HepG2 (cell line): ENCODE results near the gene FUT4. TPM values are rescaled to one million over a fixed set of nuclear protein-coding genes. Genes with fewer than 3 reads are reported as not detected.

ENCODE experiments used
- ATAC-seq: fragments of 200-7000 bp; cut with Tn5 transposase; 3 replicates; pipeline ENCODE4 v1.9.1; 2020; ENCODE audit warnings: mild to moderate bottlenecking, moderate library complexity
- BruUV-seq: library from RNA; stranded (reverse); fragments of 400-500 nt; replicated peaks from 2 replicates; lab custom pipeline; 2021; lab: Mats Ljungman, UMichigan
- CTCF ChIA-PET: fragments of 300-600 bp; formaldehyde crosslinking; extraction: SDS; loops from one replicate; lab custom pipeline; 2021; ENCODE audit warnings: low total read pairs, inconsistent platforms, low intra/inter-chr PET ratio; lab: Yijun Ruan, JAX
- POLR2A ChIA-PET: fragments of 350-600 bp; sonication (Branson Sonifier 250); formaldehyde crosslinking; loops from one replicate; lab custom pipeline; 2020; ENCODE audit warnings: antibody characterized with exemption, inconsistent platforms; lab: Yijun Ruan, JAX
- DNase-seq: peaks from one replicate; pipeline ENCODE4 v3.0.0-alpha.2; 2015; ENCODE audit warnings: low spot score
- FAIRE-seq: peaks from 3 replicates; lab custom pipeline; 2011; peaks lifted over from hg19 to GRCh38; lab: Jason Lieb, UNC
- H2AFZ ChIP-seq: one replicate; pipeline ENCODE4 v1.6.1; 2011; ENCODE audit warnings: low read length, inconsistent platforms
- H3K27ac ChIP-seq: fragments of 300-600 bp; 3 replicates; pipeline ENCODE4 v1.8.0; 2011; ENCODE audit warnings: mixed run types, mild to moderate bottlenecking, mixed read lengths, low read length, inconsistent platforms; ENCODE audit not compliant: insufficient read depth; ENCODE audit errors: extremely low read length
- H3K27me3 ChIP-seq, 2 experiments: fragments of 200-600 bp in 1 of 2; 2 replicates in 1 of 2; 3 replicates in 1 of 2; pipeline versions ENCODE4 v1.6.0 to v1.8.0; 2011; ENCODE audit warnings: low read length in 2 of 2, mild to moderate bottlenecking in 2 of 2, moderate library complexity in 2 of 2, inconsistent platforms in 1 of 2; ENCODE audit not compliant: insufficient read depth in 2 of 2, control insufficient read depth in 1 of 2
- H3K36me3 ChIP-seq, 2 experiments: fragments of 200-600 bp in 1 of 2; replicated peaks in 1 of 2; 2 replicates in 1 of 2; 3 replicates in 1 of 2; pipeline versions ENCODE4 v1.5.1 to v1.8.0; 2011; ENCODE audit warnings: low read length in 2 of 2, inconsistent platforms in 1 of 2; ENCODE audit not compliant: insufficient read depth in 2 of 2, control insufficient read depth in 1 of 2
- H3K4me1 ChIP-seq: 2 replicates; pipeline ENCODE4 v1.5.1; 2012; ENCODE audit warnings: low read length, inconsistent platforms; ENCODE audit not compliant: insufficient read depth
- H3K4me2 ChIP-seq: 2 replicates; pipeline ENCODE4 v1.6.0; 2011; ENCODE audit warnings: low read depth, low read length, inconsistent platforms
- H3K4me3 ChIP-seq, 3 experiments: fragments of 200-600 bp in 1 of 3; sonication (generic), shearing (Covaris generic) in 1 of 3; replicated peaks in 1 of 3; 2 replicates each; pipeline ENCODE4 v1.5.1; 2011 to 2016; ENCODE audit warnings: low read length in 3 of 3, inconsistent platforms in 2 of 3, low read depth in 2 of 3, mild to moderate bottlenecking in 2 of 3, control low read depth in 1 of 3, mixed read lengths in 1 of 3; ENCODE audit not compliant: insufficient read depth in 1 of 3
- H3K79me2 ChIP-seq: one replicate; pipeline ENCODE4 v1.6.1; 2011; ENCODE audit warnings: low read length, inconsistent platforms; ENCODE audit not compliant: insufficient read depth
- H3K9ac ChIP-seq: 2 replicates; pipeline ENCODE4 v1.6.0; 2011; ENCODE audit warnings: mild to moderate bottlenecking, low read depth, low read length, inconsistent platforms; ENCODE audit not compliant: insufficient read depth
- H3K9me3 ChIP-seq: 2 replicates; pipeline ENCODE4 v1.5.1; 2012; ENCODE audit warnings: mild to moderate bottlenecking, low read length
- H4K20me1 ChIP-seq: 2 replicates; pipeline ENCODE4 v1.6.0; 2011; ENCODE audit warnings: inconsistent platforms, mild to moderate bottlenecking, low read length, moderate library complexity; ENCODE audit not compliant: insufficient read depth
- BHLHE40 ChIP-seq: IDR thresholded peaks from 2 replicates; pipeline ENCODE4 v1.6.1; 2011; ENCODE audit warnings: low read length, improper control_type of control experiment
- GATAD1 ChIP-seq: IDR thresholded peaks from 2 replicates; pipeline ENCODE4 v1.6.1; 2016; ENCODE audit warnings: missing genetic modification reagents, missing compliant biosample characterization
- ZMYM2 ChIP-seq: sonication (generic); formaldehyde crosslinking; IDR thresholded peaks from 2 replicates; pipeline ENCODE4 v1.8.0; 2022; ENCODE audit warnings: mild to moderate bottlenecking, missing genetic modification reagents
- ZNF12 ChIP-seq: sonication (generic); formaldehyde crosslinking; IDR thresholded peaks from 2 replicates; pipeline ENCODE4 v1.5.0; 2020; ENCODE audit warnings: missing genetic modification reagents
- ZNF136 ChIP-seq: sonication (generic); formaldehyde crosslinking; IDR thresholded peaks from 2 replicates; pipeline ENCODE4 v1.8.1; 2022; ENCODE audit warnings: low read depth, mild to moderate bottlenecking, moderate library complexity, missing genetic modification reagents
- ZNF296 ChIP-seq: sonication (generic); formaldehyde crosslinking; conservative IDR thresholded peaks from 2 replicates; pipeline ENCODE4 v1.5.0; 2020; ENCODE audit warnings: mild to moderate bottlenecking, missing genetic modification reagents
- ZSCAN31 ChIP-seq: sonication (generic); formaldehyde crosslinking; IDR thresholded peaks from 2 replicates; pipeline ENCODE4 v1.5.0; 2020; ENCODE audit warnings: low read depth, mild to moderate bottlenecking, missing genetic modification reagents
- whole genome bisulfite sequencing: methylation state at CpG from one replicate; pipeline ENCODE4 v1.1.6; 2017; ENCODE audit warnings: low lambda C conversion rate; 5-methylcytosine and 5-hydroxymethylcytosine counted together
- in situ Hi-C: cut with HindIII; loops from 2 replicates; pipeline ENCODE4 v1.10.0; 2017; ENCODE audit warnings: low pct_unique_long_range_greater_than_20kb; ENCODE audit not compliant: extremely low pct_ligation_motif_present
- intact Hi-C: fragments of 100-400 bp; cut with micrococcal nuclease; formaldehyde crosslinking; loops from one replicate; pipeline ENCODE4 v1.10.0; 2022; ENCODE audit not compliant: unreplicated experiment
- polyA plus RNA-seq, 8 experiments: library from polyadenylated mRNA; depleted of rRNA in 3 of 8; stranded (reverse) in 7 of 8; unstranded in 1 of 8; fragments of >200 nt; fragmentation: Illumina TruSeq in 4 of 8; extraction: Trizol in 4 of 8; gene quantifications; 2 replicates each; pipeline versions ENCODE4 v1.2.1 to v1.2.3, GENCODE V29; 2011 to 2016; ENCODE audit warnings: low read depth in 4 of 8, missing spikeins in 1 of 8, mixed read lengths in 1 of 8; ENCODE audit not compliant: insufficient read depth in 1 of 8
- total RNA-seq, 5 experiments: library from RNA; depleted of rRNA; stranded (reverse); fragments of >200 nt; fragmentation: Illumina TruSeq; extraction: Trizol; gene quantifications; 2 replicates each; pipeline ENCODE4 v1.2.3, GENCODE V29; 2016; ENCODE audit warnings: low read depth in 1 of 5
- TF ChIP-seq, protein P1 (sequence below): sonication (generic); formaldehyde crosslinking; IDR thresholded peaks from 2 replicates; pipeline ENCODE4 v1.5.0; 2020; ENCODE audit warnings: missing genetic modification reagents
- TF ChIP-seq, protein P2 (sequence below): sonication (generic); formaldehyde crosslinking; IDR thresholded peaks from 2 replicates; pipeline ENCODE4 v1.4.0; 2020; ENCODE audit warnings: mild to moderate bottlenecking, missing genetic modification reagents

The FUT4 gene
- total and polyA plus RNA-seq, 2 of the 13 experiments (the other 11 are each of a cell fraction or from before 2014, with no cell fraction given) = 0.28 to 0.60 TPM

DNA sequence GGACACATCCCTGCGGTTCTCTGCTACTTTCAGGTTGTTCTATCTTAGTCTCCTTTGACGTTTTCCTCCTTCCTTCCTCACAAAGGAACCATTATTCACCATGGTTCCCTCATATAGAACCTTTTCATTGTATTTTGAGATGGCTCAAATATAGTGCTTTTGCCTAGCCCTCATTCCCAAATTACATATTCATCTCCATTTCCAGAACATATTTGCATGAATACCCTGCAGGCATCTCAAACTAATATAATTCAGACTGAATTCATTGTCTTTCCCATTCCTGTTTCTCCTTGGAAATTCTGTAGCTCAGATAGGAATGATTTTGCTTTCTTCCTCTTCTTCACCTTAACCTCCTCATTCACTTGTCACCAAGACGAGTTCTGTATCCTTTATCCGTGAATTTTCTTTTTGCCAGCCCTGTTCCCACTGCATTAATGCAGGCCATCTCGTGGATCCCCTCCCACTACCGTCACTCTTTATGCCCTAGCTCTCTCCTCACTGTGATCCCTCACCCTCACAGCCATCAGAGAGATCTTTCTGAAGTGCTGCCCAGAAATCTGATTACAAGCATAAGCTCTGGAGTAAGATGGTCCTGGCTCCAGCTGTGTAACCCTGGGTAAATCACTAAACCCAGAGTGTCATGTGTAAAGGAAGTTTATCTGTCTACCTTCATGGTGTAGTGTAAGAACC, 46.8 kb downstream of the FUT4 start:
- Histone ChIP-seq H3K9ac (no peak overlapping the region), H3K9me3 (no peaks in the 10 kb centered on the region)
- no peak for TF ChIP-seq ZMYM2 (CRISPR knock-in tag)
- TF ChIP-seq GATAD1 (CRISPR knock-in tag) = no peak
- no peak for TF ChIP-seq BHLHE40
- no peak for TF ChIP-seq ZSCAN31
- TF ChIP-seq ZNF296 (CRISPR knock-in tag) = no peak
- no peak for TF ChIP-seq ZNF12 (CRISPR knock-in tag)
- TF ChIP-seq, protein P1, sequence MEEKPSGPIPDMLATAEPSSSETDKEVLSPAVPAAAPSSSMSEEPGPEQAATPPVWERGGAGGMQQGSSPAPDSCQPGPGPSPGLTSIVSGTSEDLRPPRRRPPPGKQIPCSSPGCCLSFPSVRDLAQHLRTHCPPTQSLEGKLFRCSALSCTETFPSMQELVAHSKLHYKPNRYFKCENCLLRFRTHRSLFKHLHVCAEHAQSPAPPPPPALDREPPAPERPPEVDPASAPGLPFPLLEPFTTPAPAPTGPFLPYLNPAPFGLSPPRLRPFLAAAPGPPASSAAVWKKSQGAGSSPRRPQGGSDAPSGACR (CRISPR knock-in tag) = no peak
- no peak for TF ChIP-seq ZNF136 (CRISPR knock-in tag)
- TF ChIP-seq, protein P2, sequence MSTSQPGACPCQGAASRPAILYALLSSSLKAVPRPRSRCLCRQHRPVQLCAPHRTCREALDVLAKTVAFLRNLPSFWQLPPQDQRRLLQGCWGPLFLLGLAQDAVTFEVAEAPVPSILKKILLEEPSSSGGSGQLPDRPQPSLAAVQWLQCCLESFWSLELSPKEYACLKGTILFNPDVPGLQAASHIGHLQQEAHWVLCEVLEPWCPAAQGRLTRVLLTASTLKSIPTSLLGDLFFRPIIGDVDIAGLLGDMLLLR = no peak
- TF ChIP-seq, all 625 proteins: peak for 0
- BruUV-seq = no TSS peak
- ATAC-seq (no peak), FAIRE-seq (no peak), DNase-seq (no peak)
- Histone ChIP-seq H4K20me1 (no peaks in the 10 kb centered on the region), H2AFZ (no peak overlapping the region), H3K4me1 (no peaks in the 10 kb centered on the region), H3K36me3 (no peaks in the 10 kb centered on the region), H3K27me3 (peaks cover 1 to 7% of the 10 kb centered on the region in 2 experiments; a peak in 2 of 5 replicates), H3K27ac (no peak overlapping the region), H3K4me2 (no peak overlapping the region), H3K4me3 (no peak overlapping the region), H3K79me2 (no peaks in the 10 kb centered on the region)
- ChIA-PET CTCF (no interaction called here), POLR2A (no interaction called here)
- in situ Hi-C loops = no loop called here
- intact Hi-C loops = no loop called here
- 4% methylated on average over 6 of the region's 6 CpGs for WGBS
